ENCODE data around the gene RMDN2. TPM values are rescaled to one million over a fixed set of nuclear protein-coding genes. Genes with fewer than 3 reads are reported as not detected.
"Not testable (repeated sequence)": the region's sequence is repeated elsewhere in the genome, so short reads cannot be mapped to it uniquely, and the experiment has no call there.

The RMDN2 gene
- total RNA-seq, 1 experiment from 2014 or later, result 4.4 TPM

- no peaks in the 10 kb centered on the region for H3K4me1 ChIP-seq (ENCODE audit: control insufficient read depth, insufficient read depth, low read length)
- H3K27ac ChIP-seq (ENCODE audit: low read length), result no peak overlapping the region
- no peak for TF ChIP-seq CTCF (IDR thresholded peaks at IDR 0.05)
- TF ChIP-seq POLR2AphosphoS5 (IDR thresholded peaks at IDR 0.05; ENCODE audit: low read depth, low read length), result no peak
- no peak for TF ChIP-seq REST (IDR thresholded peaks at IDR 0.05; ENCODE audit: insufficient read depth in 1 of 2, low read depth in 2 of 2, low read length in 1 of 2)
- no peak for TF ChIP-seq SIN3A (IDR thresholded peaks at IDR 0.05; ENCODE audit: borderline replicate concordance, insufficient read depth, low read depth, low read length)
- TF ChIP-seq TCF7L2 (IDR thresholded peaks at IDR 0.05; ENCODE audit: low read depth, low read length), result no peak
- ChIA-PET POLR2A (no interaction called here), CTCF (no interaction called here)
- intact Hi-C loops (cut with micrococcal nuclease; ENCODE audit: unreplicated experiment) (no loop called here), in situ Hi-C loops (cut with HindIII; ENCODE audit: low pct_unique_long_range_greater_than_20kb, low sequenced_read_pairs) (no loop called here)
- no TSS peak for BruUV-seq (replicated peaks)
- no peaks in the 10 kb centered on the region for H3K27me3 ChIP-seq (ENCODE audit: control insufficient read depth, insufficient read depth, low read length)
- no peak overlapping the region for H3K4me3 ChIP-seq (ENCODE audit: low read depth in 2 of 2, low read length in 2 of 2)
- DNase-seq (ENCODE audit: low read depth, low spot score), result no peak
- H3K9me3 ChIP-seq (ENCODE audit: control insufficient read depth, insufficient read depth, low read depth, low read length), result no peaks in the 10 kb centered on the region
- no peak for ATAC-seq
- H3K36me3 ChIP-seq (ENCODE audit: control insufficient read depth, insufficient read depth, low read length), result no peaks in the 10 kb centered on the region
Measured at GRCh38 chr2:38016219-38016618, 91.1 kb downstream of the RMDN2 start.

- ATAC-seq (no peak), DNase-seq (ENCODE audit: low read depth, low spot score) (no peak)
- Histone ChIP-seq H3K4me3 (ENCODE audit: low read depth in 2 of 2, low read length in 2 of 2) (no peak overlapping the region), H3K27ac (ENCODE audit: low read length) (no peak overlapping the region), H3K27me3 (ENCODE audit: control insufficient read depth, insufficient read depth, low read length) (no peaks in the 10 kb centered on the region), H3K36me3 (ENCODE audit: control insufficient read depth, insufficient read depth, low read length) (no peaks in the 10 kb centered on the region), H3K9me3 (ENCODE audit: control insufficient read depth, insufficient read depth, low read depth, low read length) (no peaks in the 10 kb centered on the region), H3K4me1 (ENCODE audit: control insufficient read depth, insufficient read depth, low read length) (no peaks in the 10 kb centered on the region)
- intact Hi-C loops (cut with micrococcal nuclease; ENCODE audit: unreplicated experiment), result no loop called here
- in situ Hi-C loops (cut with HindIII; ENCODE audit: low pct_unique_long_range_greater_than_20kb, low sequenced_read_pairs), result no loop called here
- POLR2A ChIA-PET, result no interaction called here
- BruUV-seq (replicated peaks), result no TSS peak
- TF ChIP-seq REST (IDR thresholded peaks at IDR 0.05; ENCODE audit: insufficient read depth in 1 of 2, low read depth in 2 of 2, low read length in 1 of 2), result no peak
- TF ChIP-seq POLR2AphosphoS5 (IDR thresholded peaks at IDR 0.05; ENCODE audit: low read depth, low read length), result no peak
- no peak for TF ChIP-seq TCF7L2 (IDR thresholded peaks at IDR 0.05; ENCODE audit: low read depth, low read length)
- TF ChIP-seq CTCF (IDR thresholded peaks at IDR 0.05), result no peak
- no peak for TF ChIP-seq SIN3A (IDR thresholded peaks at IDR 0.05; ENCODE audit: borderline replicate concordance, insufficient read depth, low read depth, low read length)
- CTCF ChIA-PET, result interaction anchor here (0.6 kb wide), 1 partner anchor 13 kb away, joined by 9 read pairs; no protein-coding TSS in a partner anchor
Measured at GRCh38 chr2:38017836-38018235, 92.7 kb downstream of the RMDN2 start.

- in situ Hi-C loops (cut with HindIII; ENCODE audit: low pct_unique_long_range_greater_than_20kb, low sequenced_read_pairs); H3K4me1 ChIP-seq (ENCODE audit: control insufficient read depth, insufficient read depth, low read length); H3K9me3 ChIP-seq (ENCODE audit: control insufficient read depth, insufficient read depth, low read depth, low read length); POLR2A ChIA-PET; DNase-seq (ENCODE audit: low read depth, low spot score); BruUV-seq (replicated peaks); H3K4me3 ChIP-seq (ENCODE audit: low read depth in 2 of 2, low read length in 2 of 2); intact Hi-C loops (cut with micrococcal nuclease; ENCODE audit: unreplicated experiment); H3K36me3 ChIP-seq (ENCODE audit: control insufficient read depth, insufficient read depth, low read length); ATAC-seq; H3K27me3 ChIP-seq (ENCODE audit: control insufficient read depth, insufficient read depth, low read length); H3K27ac ChIP-seq (ENCODE audit: low read length): not testable (repeated sequence)
- CTCF ChIA-PET, result interaction anchor here (0.6 kb wide), 1 partner anchor 11 kb away, joined by 5 read pairs; no protein-coding TSS in a partner anchor
Measured at GRCh38 chr2:38020359-38021069, 95.4 kb downstream of the RMDN2 start.
